Measurements from ENCODE around the gene HEG1. TPM values are rescaled to one million over a fixed set of nuclear protein-coding genes. Genes with fewer than 3 reads are reported as not detected.

HEG1 gene
- polyA plus RNA-seq, result 0.07 and 2.0 TPM in 2 replicates

GRCh38 chr3:125055913-125056745 lies at the start of gene HEG1:
Gene HEG1 (minus strand): TSS chr3:125055997. CDS start chr3:125055890, 107 bp downstream.

GRCh38 chr3:124934577-124934976 lies 121.2 kb downstream of the HEG1 start, which contains the start of gene MUC13:
Gene MUC13 (minus strand): TSS chr3:124934751. CDS start chr3:124934712, 39 bp downstream.

Other genes starting within 250 kb of the HEG1 start
- 1.8 and 3.7 TPM in 2 replicates for gene ITGB5, start 168.6 kb downstream of the HEG1 start, polyA plus RNA-seq
- gene MUC13, start 121.2 kb downstream of the HEG1 start, polyA plus RNA-seq, result not detected in 2 replicates
- 3.0 and 3.8 TPM in 2 replicates for gene SLC12A8, start 156.8 kb upstream of the HEG1 start, polyA plus RNA-seq